GM20431 (cell line): ENCODE data around the gene PRR15.

ENCODE experiments used
- in situ Hi-C: fragments of 300-500 bp; cut with MseI, MboI; formaldehyde crosslinking; loops from one replicate; pipeline ENCODE4 v1.15.0; 2020; ENCODE audit warnings: low sequenced_read_pairs; ENCODE audit not compliant: unreplicated experiment

The PRR15 gene

DNA sequence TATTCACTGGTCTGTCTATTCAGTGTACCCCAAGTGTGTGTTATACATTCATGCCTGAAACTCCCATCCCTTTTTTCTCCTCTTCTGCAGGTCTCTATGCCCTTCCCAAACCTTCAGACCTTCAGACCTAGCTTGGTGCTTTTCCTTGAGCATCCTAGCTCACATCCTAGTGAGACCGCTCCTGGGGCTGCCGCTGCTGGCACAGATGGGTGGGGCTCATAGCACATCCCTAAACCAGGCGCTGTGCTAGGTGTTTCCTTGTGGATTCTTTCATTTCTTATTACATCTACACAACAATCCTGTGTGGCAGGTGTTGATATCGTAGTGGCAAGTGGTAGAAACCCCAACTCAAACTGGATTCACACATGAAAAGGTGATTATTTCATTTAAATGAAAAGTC is 43.2 kb downstream of the PRR15 start:
- in situ Hi-C loops: no loop called here

- in situ Hi-C loops: no loop called here
These were observed 43.6 kb downstream of the PRR15 start for GRCh38 chr7:29607259-29607658.

GRCh38 chr7:29607889-29608288 is 44.3 kb downstream of the PRR15 start:
- in situ Hi-C loops: no loop called here

DNA sequence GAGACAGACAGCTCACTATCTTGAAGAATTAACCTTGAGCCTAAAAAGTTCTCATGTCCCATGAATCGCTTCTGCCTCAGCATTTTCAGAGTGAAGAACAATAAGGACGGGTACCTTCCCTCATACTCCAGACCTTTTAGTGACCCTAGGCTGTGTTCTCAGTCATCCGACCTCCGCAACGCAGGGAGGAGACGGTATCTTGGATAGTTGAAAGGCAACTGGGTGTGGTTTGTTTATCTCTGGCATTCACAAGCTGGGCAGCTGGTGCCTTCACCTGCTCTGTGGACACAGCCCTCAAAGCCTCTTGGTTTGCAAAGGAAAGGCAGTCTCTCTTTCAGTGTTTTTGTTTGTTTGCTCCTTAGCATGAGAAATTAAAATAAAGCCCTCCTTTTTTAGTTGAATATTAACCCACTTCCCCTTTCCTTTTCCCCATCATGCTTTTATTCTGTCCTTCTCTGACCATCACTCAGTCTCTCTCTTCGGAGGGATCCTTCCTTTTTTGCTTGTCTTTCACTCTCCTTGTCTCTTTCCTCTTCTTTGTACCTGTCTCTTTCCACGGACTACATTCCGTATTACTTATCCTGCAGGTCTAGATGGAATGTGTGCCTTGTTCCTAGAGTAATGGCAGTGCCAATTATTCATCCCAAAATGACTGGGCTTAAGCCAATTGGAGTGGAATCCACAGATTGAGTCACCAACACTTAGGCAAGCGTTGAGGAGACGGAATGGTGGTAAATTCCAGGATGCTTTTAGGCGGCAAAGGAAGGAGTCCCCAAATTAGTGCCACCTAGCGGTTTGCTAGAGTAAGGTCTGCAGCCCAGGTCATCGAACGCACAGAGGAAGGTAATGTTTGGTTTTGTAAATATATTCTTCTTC is 45.8 kb downstream of the PRR15 start:
- in situ Hi-C loops: no loop called here

DNA sequence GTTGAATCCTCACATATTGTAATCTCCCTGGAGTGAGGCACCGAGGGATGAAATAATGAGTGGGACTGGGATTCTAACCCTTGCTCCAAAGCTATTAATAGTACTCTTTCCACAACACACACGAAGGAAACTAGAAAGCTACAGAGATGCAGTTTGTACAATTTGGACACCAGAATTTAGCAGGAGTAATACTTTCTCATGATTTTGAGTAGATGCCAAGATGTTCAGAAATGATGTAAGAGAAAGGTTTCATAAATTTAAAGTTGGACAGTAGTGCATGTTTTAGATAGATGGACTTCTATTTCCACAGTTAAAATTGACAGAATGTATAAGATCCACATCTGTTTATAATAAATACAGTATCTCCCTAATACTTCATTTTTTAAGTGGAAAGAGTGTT is 46.5 kb downstream of the PRR15 start:
- in situ Hi-C loops: no loop called here

GRCh38 chr7:29611941-29612544 is 48.4 kb downstream of the PRR15 start:
- in situ Hi-C loops: no loop called here

DNA sequence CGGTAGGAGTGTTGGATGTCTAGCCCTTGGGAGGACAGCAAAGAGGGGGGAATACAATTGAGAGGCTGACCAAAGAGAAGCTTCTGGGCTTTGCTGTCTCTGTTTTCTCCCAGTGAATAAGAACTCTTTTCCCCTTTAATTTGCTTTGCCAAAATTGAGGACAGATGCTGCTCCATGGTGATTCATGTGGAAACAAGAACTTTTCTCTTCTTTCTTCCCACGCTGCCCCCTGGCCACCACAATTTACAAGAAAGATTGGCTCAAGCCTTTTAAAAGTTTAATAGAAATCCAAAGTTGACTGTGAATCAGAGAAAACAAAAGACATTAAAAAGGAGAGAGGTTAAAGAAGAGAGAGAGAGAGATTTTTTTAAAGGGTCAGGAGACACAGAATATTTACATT is 49.0 kb downstream of the PRR15 start:
- in situ Hi-C loops: no loop called here

GRCh38 chr7:29613100-29613499 is 49.5 kb downstream of the PRR15 start:
- in situ Hi-C loops: no loop called here

- in situ Hi-C loops: no loop called here
These were observed 50.6 kb downstream of the PRR15 start for GRCh38 chr7:29614229-29614628.
